Heart left ventricle (tissue), 16 donors: Measurements from ENCODE around the gene BEAN1. TPM values are rescaled to one million over a fixed set of nuclear protein-coding genes. Genes with fewer than 3 reads are reported as not detected.

Experiments used
- ATAC-seq, 4 donors: fragments of 200-7000 bp; cut with Tn5 transposase; one replicate each; pipeline ENCODE4 v1.9.1; 2020 to 2022; ENCODE audit warnings: moderate library complexity in 4 of 4, mild to moderate bottlenecking in 3 of 4, moderate number of reproducible peaks in 1 of 4
- DNase-seq, 5 donors: peaks; one replicate each; pipeline ENCODE4 v3.0.0-alpha.2; 2020
- H3K27ac ChIP-seq, 12 donors: fragments of 200-600 bp; sonication (generic) in 4 of 12; one replicate each; pipeline versions ENCODE4 v1.5.0 to v1.8.0; 2016 to 2022; ENCODE audit warnings: mild to moderate bottlenecking in 2 of 12
- H3K27me3 ChIP-seq, 9 donors: fragments of 200-600 bp; sonication (generic) in 2 of 9; one replicate each; pipeline versions ENCODE4 v1.5.1 to v1.8.0; 2016 to 2022; ENCODE audit warnings: mild to moderate bottlenecking in 3 of 9
- H3K36me3 ChIP-seq, 9 donors: fragments of 200-600 bp; sonication (generic) in 2 of 9; one replicate each; pipeline versions ENCODE4 v1.5.0 to v1.8.0; 2018 to 2022; ENCODE audit warnings: mild to moderate bottlenecking in 2 of 9
- H3K4me1 ChIP-seq, 12 donors: fragments of 200-600 bp; sonication (generic) in 4 of 12; one replicate each; pipeline versions ENCODE4 v1.5.0 to v1.8.0; 2016 to 2022; ENCODE audit warnings: mild to moderate bottlenecking in 3 of 12
- H3K4me3 ChIP-seq, 12 donors: fragments of 200-600 bp; sonication (generic) in 4 of 12; one replicate each; pipeline versions ENCODE4 v1.5.0 to v1.8.0; 2017 to 2022; ENCODE audit warnings: mild to moderate bottlenecking in 9 of 12, moderate library complexity in 4 of 12
- H3K9me3 ChIP-seq, 12 donors: fragments of 200-600 bp; sonication (generic) in 4 of 12; one replicate each; pipeline versions ENCODE4 v1.5.0 to v1.8.0; 2016 to 2022; ENCODE audit warnings: mild to moderate bottlenecking in 1 of 12
- POLR2A ChIP-seq, 2 donors: fragments of 450-650 bp; IDR thresholded peaks; one replicate each; pipeline ENCODE4 v1.6.1; 2017; ENCODE audit warnings: antibody characterized with exemption in 2 of 2, mild to moderate bottlenecking in 2 of 2, moderate library complexity in 2 of 2
- WGBS, 4 donors: extraction: QIAGEN DNeasy Blood & Tissue Kit in 2 of 4; methylation state at CpG; one replicate each; pipeline versions ENCODE4 v1.1.5 to v1.1.7; 2013 to 2018; 5-methylcytosine and 5-hydroxymethylcytosine counted together
- intact Hi-C, 10 donors: fragments of 100-400 bp; cut with DNase I; formaldehyde crosslinking; loops; one replicate each; pipeline versions ENCODE4 v1.11.1 to v1.14.2; 2022
- polyA plus RNA-seq, 2 donors: library from polyadenylated mRNA; stranded (reverse); fragments of 200-250 nt; gene quantifications; one replicate each; pipeline ENCODE4 v1.2.3, GENCODE V29; 2013
- total RNA-seq, 9 donors: library from RNA; depleted of rRNA in 2 of 9; stranded (reverse); fragments of >200 nt in 2 of 9; fragmentation: NEBNext Ultra II Directional in 3 of 9; extraction: Animal tissue kit (Norgen Biotek cat#: 25700) in 3 of 9; gene quantifications; one replicate each; pipeline versions ENCODE4 v1.1.0 to v1.2.4, GENCODE V29; 2016 to 2023
- TF ChIP-seq, protein P1 (sequence below), 12 donors: fragments of 200-600 bp; sonication (generic) in 4 of 12; IDR thresholded peaks; one replicate each; pipeline versions ENCODE4 v1.5.0 to v1.8.0; 2018 to 2022; ENCODE audit warnings: antibody characterized with exemption in 12 of 12, mild to moderate bottlenecking in 5 of 12
- donor health status: ischemic (EF 13 %, LVEDD 7.1; RV severe dilation, severe dysfunction).
- donor health status: healthy with polysubstance abuse.
- donor health status: DM: no; HTN: yes; CAD: no.
- donor health status: DM: no; HTN: no; CAD: no.
- donor health status: ischemic (EF 25% LVEDD 6.9; RV normal size, moderate dysfunction).
- donor health status: ischemic (EF 25% LVEDD 5.7; RV mildly dilated, moderate dysfunction).
- donor health status: healthy.
- donor health status: DM: yes; HTN: yes; CAD: no.
- donor health status: ischemic (EF 35%, LVEDD 5.7; RV mildly dilated, moderate dysfunction).
- donor health status: nonischemic (EF 11% LVEDD 7.7; RV severe dilation, severe dysfunction).
- donor health status: DM: yes; HTN: yes; CAD: no.
- donor health status: PGD.
- donor health status: ischemic (EF 29% LVEDD 5.4; RV normal size, mild dysfunction).
- donor health status: nonischemic (EF 23%, LVEDD 6.1; RV moderate dilation, normal function).

Gene BEAN1
- total and polyA plus RNA-seq, 11 donors, result 0.30 to 8.8 (median 1.5) TPM

DNA sequence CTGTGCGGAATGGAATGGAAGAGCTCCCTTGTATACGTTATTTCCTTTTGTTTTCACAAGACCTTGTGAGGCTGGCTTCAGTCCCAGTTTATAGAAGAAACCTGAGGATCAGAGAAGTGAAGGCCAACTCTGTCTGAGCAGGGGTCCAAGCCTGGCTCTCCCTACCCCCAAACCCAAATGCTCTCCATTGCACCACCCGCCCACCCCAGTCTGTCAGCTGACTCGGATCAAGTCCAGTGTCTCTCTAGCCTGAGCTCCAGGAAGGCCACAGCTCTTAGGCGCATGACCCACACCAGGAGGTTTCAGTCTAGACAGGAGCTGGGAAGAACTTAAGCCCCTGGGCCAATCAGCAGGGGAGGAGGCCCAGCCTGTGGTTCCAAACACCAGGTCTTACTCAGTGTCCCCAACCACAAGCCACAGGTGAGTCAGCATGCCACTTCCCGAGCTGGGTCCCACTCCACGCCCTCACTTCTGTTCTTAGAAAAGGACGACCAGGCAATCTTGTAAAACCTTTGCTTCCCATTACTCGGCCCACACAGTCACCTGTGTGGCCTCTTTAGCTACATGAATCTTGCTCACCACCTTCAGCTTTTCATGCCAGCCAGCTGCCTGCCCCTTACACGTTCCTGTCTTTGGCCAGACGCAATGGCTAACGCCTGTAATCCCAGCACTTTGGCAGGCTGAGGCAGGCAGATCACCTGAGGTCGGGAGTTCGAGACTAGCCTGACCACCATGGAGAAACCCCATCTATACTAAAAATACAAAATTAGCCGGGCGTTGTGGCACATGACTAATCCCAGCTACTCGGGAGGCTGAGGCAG is 95.1 kb downstream of the BEAN1 start:
- peak in 3 of 5 donors; percentile 52 to 78 (median 54) for DNase-seq
- 84 to 92% (median 88%) methylated on average over 16 to 17 of the region's 17 CpGs for WGBS, 4 donors
- Histone ChIP-seq H3K4me3 (no peak overlapping the region), H3K9me3 (no peaks in the 10 kb centered on the region), H3K27ac (peak overlapping the region in 8 of 12 donors; percentile 20 to 100 (median 56)), H3K27me3 (no peaks in the 10 kb centered on the region), H3K36me3 (peaks cover 0 to 34% (median 25%) of the 10 kb centered on the region in 9 donors), H3K4me1 (peaks cover 11 to 99% (median 55%) of the 10 kb centered on the region in 12 donors)
- intact Hi-C loops, result no loop called here
- peak in 1 of 4 donors; percentile 21 for ATAC-seq
- no peak for TF ChIP-seq POLR2A (IDR thresholded peaks at IDR 0.05)
- TF ChIP-seq, protein P1, sequence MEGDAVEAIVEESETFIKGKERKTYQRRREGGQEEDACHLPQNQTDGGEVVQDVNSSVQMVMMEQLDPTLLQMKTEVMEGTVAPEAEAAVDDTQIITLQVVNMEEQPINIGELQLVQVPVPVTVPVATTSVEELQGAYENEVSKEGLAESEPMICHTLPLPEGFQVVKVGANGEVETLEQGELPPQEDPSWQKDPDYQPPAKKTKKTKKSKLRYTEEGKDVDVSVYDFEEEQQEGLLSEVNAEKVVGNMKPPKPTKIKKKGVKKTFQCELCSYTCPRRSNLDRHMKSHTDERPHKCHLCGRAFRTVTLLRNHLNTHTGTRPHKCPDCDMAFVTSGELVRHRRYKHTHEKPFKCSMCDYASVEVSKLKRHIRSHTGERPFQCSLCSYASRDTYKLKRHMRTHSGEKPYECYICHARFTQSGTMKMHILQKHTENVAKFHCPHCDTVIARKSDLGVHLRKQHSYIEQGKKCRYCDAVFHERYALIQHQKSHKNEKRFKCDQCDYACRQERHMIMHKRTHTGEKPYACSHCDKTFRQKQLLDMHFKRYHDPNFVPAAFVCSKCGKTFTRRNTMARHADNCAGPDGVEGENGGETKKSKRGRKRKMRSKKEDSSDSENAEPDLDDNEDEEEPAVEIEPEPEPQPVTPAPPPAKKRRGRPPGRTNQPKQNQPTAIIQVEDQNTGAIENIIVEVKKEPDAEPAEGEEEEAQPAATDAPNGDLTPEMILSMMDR (IDR thresholded peaks at IDR 0.05), result no peak

DNA sequence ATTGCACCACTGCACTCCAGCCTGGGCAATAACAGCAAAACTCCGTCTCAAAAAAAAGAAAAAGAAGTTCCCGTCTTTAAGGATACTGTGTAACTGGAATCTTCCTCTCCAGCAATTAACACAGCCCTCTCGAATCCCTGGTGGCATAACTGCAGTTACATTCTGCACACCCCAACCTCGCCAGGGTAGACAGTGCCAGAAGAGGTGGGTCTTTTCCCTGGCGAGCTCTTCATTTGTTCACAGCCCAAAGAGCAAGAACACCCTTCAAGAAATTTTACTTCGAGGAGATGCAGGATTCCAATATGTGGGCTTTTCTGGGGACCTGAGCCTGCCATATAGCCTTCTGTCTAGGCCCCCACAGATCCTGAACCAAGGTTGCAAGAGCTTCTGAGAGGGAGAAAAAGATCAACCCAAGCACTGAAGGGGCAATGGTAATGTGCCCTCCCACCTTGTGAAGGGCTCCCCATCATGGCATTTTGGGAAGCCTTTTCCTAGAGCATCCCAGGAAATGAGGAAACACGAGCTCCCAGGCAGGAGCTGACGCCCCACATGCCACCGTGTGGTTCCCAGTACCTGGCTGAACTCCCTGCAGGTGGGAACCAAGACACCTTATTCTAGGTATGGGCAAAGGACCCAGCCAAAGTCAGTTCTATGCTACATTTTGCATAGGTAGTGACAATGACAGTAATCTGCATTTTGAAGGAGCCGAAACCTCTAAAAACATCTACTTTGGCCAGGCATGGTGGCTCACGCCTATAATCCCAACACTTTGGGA is 95.9 kb downstream of the BEAN1 start:
- H3K4me1 ChIP-seq, result peaks cover 5 to 92% (median 47%) of the 10 kb centered on the region in 12 donors
- peaks cover 0 to 43% (median 34%) of the 10 kb centered on the region in 9 donors for H3K36me3 ChIP-seq
- ATAC-seq, result no peak

GRCh38 chr16:66523861-66524354 is 96.8 kb downstream of the BEAN1 start:
- no peak for DNase-seq
- ATAC-seq, result peak in 1 of 4 donors; percentile 30
- Histone ChIP-seq H3K27me3 (no peaks in the 10 kb centered on the region), H3K9me3 (no peaks in the 10 kb centered on the region), H3K27ac (peak overlapping the region in 11 of 12 donors; percentile 21 to 100 (median 46)), H3K36me3 (peaks cover 0 to 52% (median 43%) of the 10 kb centered on the region in 9 donors), H3K4me1 (peaks cover 0 to 83% (median 41%) of the 10 kb centered on the region in 12 donors), H3K4me3 (no peak overlapping the region)
- intact Hi-C loops, result no loop called here
- TF ChIP-seq, protein P1 (IDR thresholded peaks at IDR 0.05), result no peak
- no peak for TF ChIP-seq POLR2A (IDR thresholded peaks at IDR 0.05)
- 59 to 64% (median 60%) methylated on average over 9 of the region's 9 CpGs for WGBS, 4 donors

More for the DNA sequence above, 95.9 kb downstream of the BEAN1 start:
- H3K9me3 ChIP-seq, result no peaks in the 10 kb centered on the region
- intact Hi-C loops, result no loop called here
- DNase-seq, result no peak
- 77 to 87% (median 80%) methylated on average over 11 of the region's 11 CpGs for WGBS, 4 donors
- H3K4me3 ChIP-seq, result no peak overlapping the region
- no peak for TF ChIP-seq POLR2A (IDR thresholded peaks at IDR 0.05)
- TF ChIP-seq, protein P1 (IDR thresholded peaks at IDR 0.05), result no peak
- H3K27me3 ChIP-seq, result no peaks in the 10 kb centered on the region
- peak overlapping the region in 10 of 12 donors; percentile 30 to 100 (median 48) for H3K27ac ChIP-seq
